HG02610 (cell line): ENCODE measurements around the gene SMOC2.

Source experiments
- ATAC-seq: cut with Tn5 transposase; IDR thresholded peaks from one replicate; pipeline ENCODE4 v1.9.1; 2021; ENCODE audit warnings: mild to moderate bottlenecking, moderate library complexity; ENCODE audit not compliant: unreplicated experiment

SMOC2 gene

GRCh38 chr6:168440520-168441433 is at the start of gene SMOC2:
Gene SMOC2 (plus strand): TSS chr6:168441184. CDS start chr6:168441371, 187 bp downstream.
- no peak for ATAC-seq

- no peak for ATAC-seq
Observed at GRCh38 chr6:168393126-168393870, 47.7 kb upstream of the SMOC2 start.

GRCh38 chr6:168394606-168395005 is 46.4 kb upstream of the SMOC2 start:
- no peak for ATAC-seq

GRCh38 chr6:168395983-168396382 is 45.0 kb upstream of the SMOC2 start:
- no peak for ATAC-seq

GRCh38 chr6:168396561-168396960 is 44.4 kb upstream of the SMOC2 start:
- no peak for ATAC-seq

- ATAC-seq = no peak
Observed at GRCh38 chr6:168397012-168397411, 44.0 kb upstream of the SMOC2 start.

- no peak for ATAC-seq
Observed at GRCh38 chr6:168400037-168400436, 40.9 kb upstream of the SMOC2 start.

- ATAC-seq = no peak
Observed at GRCh38 chr6:168403370-168404005, 37.5 kb upstream of the SMOC2 start.

GRCh38 chr6:168404560-168404959 is 36.4 kb upstream of the SMOC2 start:
- no peak for ATAC-seq

GRCh38 chr6:168407842-168408241 is 33.1 kb upstream of the SMOC2 start:
- ATAC-seq = no peak

- ATAC-seq = no peak
Observed at GRCh38 chr6:168408504-168409136, 32.4 kb upstream of the SMOC2 start.

- ATAC-seq = no peak
Observed at GRCh38 chr6:168410035-168410434, 30.9 kb upstream of the SMOC2 start.

GRCh38 chr6:168410554-168411011 is 30.4 kb upstream of the SMOC2 start:
- ATAC-seq = no peak

- no peak for ATAC-seq
Observed at GRCh38 chr6:168411130-168411529, 29.9 kb upstream of the SMOC2 start.

- ATAC-seq = no peak
Observed at GRCh38 chr6:168411793-168412192, 29.2 kb upstream of the SMOC2 start.

GRCh38 chr6:168412456-168412855 is 28.5 kb upstream of the SMOC2 start:
- no peak for ATAC-seq

GRCh38 chr6:168413018-168413720 is 27.8 kb upstream of the SMOC2 start:
- no peak for ATAC-seq

GRCh38 chr6:168413856-168414255 is 27.1 kb upstream of the SMOC2 start:
- ATAC-seq = no peak

- no peak for ATAC-seq
Observed at GRCh38 chr6:168414336-168415097, 26.5 kb upstream of the SMOC2 start.
